Breast epithelium (tissue), 4 donors: ENCODE data around the gene CD4. TPM values are rescaled to one million over a fixed set of nuclear protein-coding genes. Genes with fewer than 3 reads are reported as not detected.

Experiments used
- DNase-seq, 2 donors: peaks; one replicate each; pipeline ENCODE4 v3.0.0-alpha.2; 2019; ENCODE audit warnings: low spot score in 2 of 2
- H3K27ac ChIP-seq, 2 donors: fragments of 200-600 bp; sonication (generic) in 1 of 2; one replicate each; pipeline ENCODE4 v1.5.1; 2016 to 2019; ENCODE audit warnings: mild to moderate bottlenecking in 1 of 2
- H3K27me3 ChIP-seq, 2 donors: fragments of 200-600 bp; sonication (generic) in 1 of 2; one replicate each; pipeline versions ENCODE4 v1.5.1 to v1.6.0; 2017 to 2019; ENCODE audit warnings: control low read depth in 1 of 2, mild to moderate bottlenecking in 1 of 2
- H3K36me3 ChIP-seq: fragments of 200-600 bp; one replicate; pipeline ENCODE4 v1.5.1; 2019
- H3K4me1 ChIP-seq, 2 donors: fragments of 200-600 bp; sonication (generic); one replicate each; pipeline ENCODE4 v1.5.1; 2016 to 2019; ENCODE audit warnings: control low read depth in 1 of 2
- H3K4me3 ChIP-seq, 3 donors: fragments of 200-600 bp; sonication (generic); 1 replicate in 2 of 3; 2 replicates in 1 of 3; pipeline ENCODE4 v1.5.1; 2016 to 2019; ENCODE audit warnings: mild to moderate bottlenecking in 3 of 3, moderate library complexity in 2 of 3
- H3K9me3 ChIP-seq, 2 donors: fragments of 200-600 bp; sonication (generic) in 1 of 2; one replicate each; pipeline ENCODE4 v1.5.1; 2016 to 2019; ENCODE audit warnings: control low read depth in 1 of 2
- CTCF ChIP-seq, 3 donors: fragments of 450-650 bp; IDR thresholded peaks; one replicate each; pipeline ENCODE4 v1.5.1; 2016 to 2017; ENCODE audit warnings: antibody characterized with exemption in 3 of 3, mild to moderate bottlenecking in 3 of 3, moderate library complexity in 3 of 3
- POLR2A ChIP-seq: fragments of 450-650 bp; IDR thresholded peaks from one replicate; pipeline ENCODE4 v1.6.1; 2016; ENCODE audit warnings: antibody characterized with exemption, mild to moderate bottlenecking, moderate library complexity
- POLR2AphosphoS5 ChIP-seq, 3 donors: sonication (generic); formaldehyde crosslinking; IDR thresholded peaks; one replicate each; pipeline ENCODE4 v1.6.1; 2017; ENCODE audit warnings: antibody characterized with exemption in 3 of 3
- intact Hi-C: fragments of 100-400 bp; cut with DNase I; formaldehyde crosslinking; loops from one replicate; pipeline ENCODE4 v1.15.1; 2023; ENCODE audit warnings: low total_unique reads
- total RNA-seq, 3 donors: library from RNA; depleted of rRNA; stranded (reverse); fragments of >200 nt; gene quantifications; one replicate each; pipeline ENCODE4 v1.1.0, GENCODE V29; 2016

Gene CD4
- total RNA-seq, 3 donors from 2014 or later = 5.9 to 29.0 (median 11.0) TPM

GRCh38 chr12:6840330-6840729, 51.0 kb downstream of the CD4 start:
- H3K27me3 ChIP-seq = no peaks in the 10 kb centered on the region
- TF ChIP-seq CTCF (IDR thresholded peaks at IDR 0.05) (no peak), POLR2A (no peak), POLR2AphosphoS5 (IDR thresholded peaks at IDR 0.05) (no peak)
- no peaks in the 10 kb centered on the region for H3K9me3 ChIP-seq
- intact Hi-C loops = no loop called here
- no peak for DNase-seq
- H3K27ac ChIP-seq = no peak overlapping the region
- H3K36me3 ChIP-seq = no peaks in the 10 kb centered on the region
- no peak overlapping the region for H3K4me3 ChIP-seq
- H3K4me1 ChIP-seq = no peaks in the 10 kb centered on the region

- Histone ChIP-seq H3K27me3 (no peaks in the 10 kb centered on the region), H3K36me3 (no peaks in the 10 kb centered on the region), H3K4me3 (no peak within 1 kb of the TSS), H3K27ac (no peak within 1 kb of the TSS), H3K4me1 (no peaks in the 10 kb centered on the region), H3K9me3 (no peaks in the 10 kb centered on the region)
- no peak for DNase-seq
- intact Hi-C loops = no loop called here
- no peak for TF ChIP-seq POLR2AphosphoS5 (IDR thresholded peaks at IDR 0.05)
- TF ChIP-seq CTCF (IDR thresholded peaks at IDR 0.05) = no peak
- TF ChIP-seq POLR2A = no peak
Measured at GRCh38 chr12:6840761-6841515, 51.6 kb downstream of the CD4 start, which contains the start of gene GNB3. TSS of gene GNB3 (plus strand) at chr12:6840925. CDS start at chr12:6841288, 363 bp downstream.

- Histone ChIP-seq H3K27ac (no peak overlapping the region), H3K9me3 (no peaks in the 10 kb centered on the region), H3K36me3 (no peaks in the 10 kb centered on the region), H3K4me3 (no peak overlapping the region), H3K4me1 (no peaks in the 10 kb centered on the region), H3K27me3 (no peaks in the 10 kb centered on the region)
- intact Hi-C loops = no loop called here
- no peak for DNase-seq
- TF ChIP-seq POLR2A (no peak), POLR2AphosphoS5 (IDR thresholded peaks at IDR 0.05) (no peak), CTCF (IDR thresholded peaks at IDR 0.05) (no peak)
Measured at GRCh38 chr12:6842075-6842474, 52.7 kb downstream of the CD4 start.

GRCh38 chr12:6843118-6843902, 54.0 kb downstream of the CD4 start:
- intact Hi-C loops = no loop called here
- DNase-seq = no peak
- Histone ChIP-seq H3K27me3 (no peaks in the 10 kb centered on the region), H3K4me1 (no peaks in the 10 kb centered on the region), H3K27ac (no peak overlapping the region), H3K4me3 (no peak overlapping the region), H3K9me3 (no peaks in the 10 kb centered on the region), H3K36me3 (no peaks in the 10 kb centered on the region)
- TF ChIP-seq POLR2A (no peak), CTCF (IDR thresholded peaks at IDR 0.05) (no peak), POLR2AphosphoS5 (IDR thresholded peaks at IDR 0.05) (no peak)

- no peak for TF ChIP-seq POLR2AphosphoS5 (IDR thresholded peaks at IDR 0.05)
- no peak for TF ChIP-seq POLR2A
- TF ChIP-seq CTCF (IDR thresholded peaks at IDR 0.05) = no peak
- DNase-seq = no peak
Measured at GRCh38 chr12:6845395-6845794, 56.1 kb downstream of the CD4 start.

More at GRCh38 chr12:6845395-6845794, 56.1 kb downstream of the CD4 start:
- no peak overlapping the region for H3K4me3 ChIP-seq
- no peaks in the 10 kb centered on the region for H3K9me3 ChIP-seq
- H3K36me3 ChIP-seq = no peaks in the 10 kb centered on the region
- no peaks in the 10 kb centered on the region for H3K4me1 ChIP-seq
- no peaks in the 10 kb centered on the region for H3K27me3 ChIP-seq
- intact Hi-C loops = no loop called here
- H3K27ac ChIP-seq = no peak overlapping the region
